Epithelial cell of prostate (primary cell): Measurements from ENCODE around the gene RAPGEF4.
A peak's percentile ranks its signal among the peaks of the same experiment; 100 is the strongest.

Experiments used
- DNase-seq: peaks from one replicate; pipeline ENCODE4 v3.0.0-alpha.2; 2011; ENCODE audit warnings: low read depth, low spot score
- H3K27ac ChIP-seq: fragments of 450-650 bp; 2 replicates; pipeline ENCODE4 v1.5.1; 2017; ENCODE audit warnings: mild to moderate bottlenecking

Gene RAPGEF4

GRCh38 chr2:172817411-172817810 lies 81.8 kb downstream of the RAPGEF4 start:
- no peak for DNase-seq
- H3K27ac ChIP-seq = no peak overlapping the region

GRCh38 chr2:172819943-172820342 lies 84.3 kb downstream of the RAPGEF4 start:
- H3K27ac ChIP-seq = no peak overlapping the region
- DNase-seq = no peak

GRCh38 chr2:172821370-172822338 lies 86.0 kb downstream of the RAPGEF4 start:
- DNase-seq = no peak
- no peak overlapping the region for H3K27ac ChIP-seq

- DNase-seq = no peak
- H3K27ac ChIP-seq = no peak overlapping the region
These were observed 86.9 kb downstream of the RAPGEF4 start for GRCh38 chr2:172822585-172822984.

- H3K27ac ChIP-seq = no peak overlapping the region
- no peak for DNase-seq
These were observed 87.7 kb downstream of the RAPGEF4 start for GRCh38 chr2:172823261-172823850.

GRCh38 chr2:172826522-172826921 lies 90.9 kb downstream of the RAPGEF4 start:
- no peak for DNase-seq
- H3K27ac ChIP-seq = no peak overlapping the region

GRCh38 chr2:172829229-172829628 lies 93.6 kb downstream of the RAPGEF4 start:
- DNase-seq = no peak

GRCh38 chr2:172830482-172830881 lies 94.8 kb downstream of the RAPGEF4 start:
- no peak for DNase-seq
- no peak overlapping the region for H3K27ac ChIP-seq

More at GRCh38 chr2:172829229-172829628, 93.6 kb downstream of the RAPGEF4 start:
- no peak overlapping the region for H3K27ac ChIP-seq

- H3K27ac ChIP-seq = no peak overlapping the region
- no peak for DNase-seq
These were observed 98.3 kb downstream of the RAPGEF4 start for GRCh38 chr2:172833898-172834297.

GRCh38 chr2:172834881-172835280 lies 99.2 kb downstream of the RAPGEF4 start:
- no peak overlapping the region for H3K27ac ChIP-seq
- DNase-seq = no peak

GRCh38 chr2:172836347-172836821 lies 100.7 kb downstream of the RAPGEF4 start:
- peak overlapping the region; percentile 93 for H3K27ac ChIP-seq
- DNase-seq = peak; percentile 97

- H3K27ac ChIP-seq = peak overlapping the region; percentile 93
- no peak for DNase-seq
These were observed 101.2 kb downstream of the RAPGEF4 start for GRCh38 chr2:172836827-172837226.

- DNase-seq = no peak
- H3K27ac ChIP-seq = no peak overlapping the region
These were observed 103.8 kb downstream of the RAPGEF4 start for GRCh38 chr2:172839446-172839845.

GRCh38 chr2:172842511-172843265 lies 107.0 kb downstream of the RAPGEF4 start:
- no peak overlapping the region for H3K27ac ChIP-seq
- DNase-seq = no peak

- H3K27ac ChIP-seq = no peak overlapping the region
- no peak for DNase-seq
These were observed 107.6 kb downstream of the RAPGEF4 start for GRCh38 chr2:172843266-172843582.

- no peak for DNase-seq
- H3K27ac ChIP-seq = no peak overlapping the region
These were observed 108.5 kb downstream of the RAPGEF4 start for GRCh38 chr2:172843902-172844715.

GRCh38 chr2:172845028-172845630 lies 109.5 kb downstream of the RAPGEF4 start:
- H3K27ac ChIP-seq = no peak overlapping the region
- no peak for DNase-seq

GRCh38 chr2:172846551-172846950 lies 110.9 kb downstream of the RAPGEF4 start:
- DNase-seq = no peak
- no peak overlapping the region for H3K27ac ChIP-seq

- H3K27ac ChIP-seq = no peak overlapping the region
- no peak for DNase-seq
These were observed 111.5 kb downstream of the RAPGEF4 start for GRCh38 chr2:172847188-172847587.

- DNase-seq = no peak
- no peak overlapping the region for H3K27ac ChIP-seq
These were observed 112.9 kb downstream of the RAPGEF4 start for GRCh38 chr2:172848519-172848918.
